Left kidney (tissue), 2 donors: ENCODE measurements around the gene SDK2. TPM values are rescaled to one million over a fixed set of nuclear protein-coding genes. Genes with fewer than 3 reads are reported as not detected.

Experiments used
- DNase-seq: peaks from one replicate; pipeline ENCODE4 v3.0.0-alpha.2; 2013
- polyA plus RNA-seq: library from polyadenylated mRNA; unstranded; fragments of 120-200 nt; gene quantifications from one replicate; pipeline ENCODE4 v1.2.1, GENCODE V29; 2013; ENCODE audit not compliant: insufficient read length

Gene SDK2
- polyA plus RNA-seq, 1 donor: 9.3 TPM

DNA sequence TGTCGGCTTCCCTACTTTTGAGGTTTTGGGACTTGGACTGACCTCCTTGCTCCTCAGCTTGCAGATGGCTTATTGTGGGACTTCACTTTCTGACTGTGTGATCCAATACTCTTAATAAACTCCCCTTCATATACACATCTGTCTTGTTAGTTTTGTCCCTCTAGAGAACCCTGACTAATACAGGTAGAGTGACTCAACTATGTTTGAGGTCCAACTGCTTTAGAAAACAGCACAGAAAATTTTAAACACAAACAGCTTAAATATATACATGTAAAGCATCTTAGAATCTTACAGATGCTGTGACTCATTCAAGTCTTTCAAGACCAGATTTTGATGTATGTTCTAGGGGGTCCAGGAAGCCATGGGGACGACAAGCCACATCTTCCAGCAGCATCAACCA lies 11.7 kb downstream of the SDK2 start:
- no peak for DNase-seq

DNA sequence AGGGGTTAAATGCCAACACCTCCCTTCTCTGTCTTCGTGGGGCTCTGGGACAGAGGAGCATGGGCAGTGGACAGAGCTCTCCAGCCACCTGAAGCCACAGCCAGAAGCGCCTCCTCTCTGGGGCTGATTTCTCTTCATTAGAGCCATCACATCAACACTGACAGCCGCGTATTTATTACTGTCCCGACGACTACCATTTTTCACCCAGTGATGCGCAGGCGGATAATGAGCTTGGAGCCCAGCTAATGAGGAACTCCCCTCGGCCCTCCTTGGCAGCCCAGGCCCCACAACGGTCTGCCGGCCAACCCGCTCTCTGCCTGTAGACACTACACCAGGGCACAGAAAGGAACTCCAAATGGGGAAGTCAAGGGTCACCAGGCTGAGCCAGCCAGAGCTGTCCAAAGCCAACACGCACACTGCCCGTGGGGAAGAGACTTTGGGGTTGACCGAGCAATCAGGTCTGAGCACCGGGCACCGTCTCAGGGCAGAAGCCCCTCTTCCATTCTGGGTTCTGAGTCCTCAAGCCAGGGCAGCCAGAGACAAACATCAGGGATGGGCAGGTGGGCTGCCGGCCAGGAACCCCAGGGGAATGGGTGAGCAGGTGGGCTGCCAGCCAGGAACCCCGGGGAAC lies 13.2 kb downstream of the SDK2 start:
- DNase-seq: no peak

DNA sequence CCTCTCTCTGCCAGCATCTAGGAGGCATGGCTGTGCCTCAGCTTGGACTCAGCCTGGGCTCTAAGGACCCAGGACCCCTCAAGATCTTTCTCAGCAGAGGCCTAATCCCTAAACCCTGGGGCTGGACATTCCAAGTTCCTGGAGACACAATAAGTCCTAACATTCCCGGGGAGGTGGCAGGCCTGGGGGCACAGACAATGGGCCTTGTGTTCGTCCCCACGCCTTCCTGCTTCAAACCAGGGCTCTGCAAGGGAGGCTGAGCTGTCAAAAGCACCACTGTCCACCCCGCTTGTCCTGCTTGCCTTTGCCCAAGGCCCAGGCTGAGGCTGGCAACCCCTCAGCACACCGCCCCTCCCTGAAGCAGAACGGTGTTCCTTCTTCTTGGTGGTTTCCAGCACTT lies 13.7 kb downstream of the SDK2 start:
- no peak for DNase-seq

DNA sequence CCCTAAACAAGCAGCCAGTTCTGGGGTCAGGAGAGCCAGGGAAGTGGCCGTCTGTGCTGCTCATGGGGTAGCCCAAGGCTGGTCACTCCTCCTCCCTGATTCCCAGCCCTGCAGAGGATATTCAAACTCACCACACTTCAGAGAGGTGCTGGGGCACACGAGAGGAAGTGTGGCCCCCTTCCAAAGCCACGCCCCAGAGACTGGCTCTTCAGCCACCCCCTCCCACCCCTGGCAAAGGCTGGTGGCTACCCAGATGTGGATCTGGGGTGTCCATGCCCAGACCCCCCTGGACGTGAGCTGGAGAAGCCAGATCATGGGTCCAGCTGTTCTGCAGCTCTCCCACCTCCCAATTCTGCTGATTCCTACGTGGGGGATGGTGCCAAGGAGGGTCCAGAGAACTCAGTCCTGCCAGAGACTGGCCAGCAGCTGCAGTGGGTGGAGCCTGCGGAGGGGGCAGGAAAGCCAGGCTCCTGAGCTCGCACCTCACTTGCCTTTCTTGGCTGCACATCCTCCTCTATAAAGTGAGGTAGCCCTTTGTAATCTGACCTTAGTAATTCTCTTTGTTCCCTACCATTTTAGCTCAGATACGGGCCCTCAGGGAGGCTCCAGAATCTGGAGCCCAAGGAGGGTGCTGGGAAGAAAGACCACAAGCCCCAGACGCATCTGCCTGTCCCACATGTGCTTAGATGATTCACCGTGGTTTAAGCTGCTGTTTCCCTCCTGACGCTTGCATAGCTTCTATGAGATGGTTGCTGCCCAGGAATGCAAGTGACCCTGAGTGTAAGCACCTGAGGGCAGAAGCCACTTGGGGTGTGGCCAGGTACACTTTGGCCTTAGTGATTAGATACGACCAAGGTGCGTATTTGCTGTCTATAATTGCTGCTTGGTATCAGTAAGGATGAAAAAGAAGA lies 15.3 kb downstream of the SDK2 start:
- DNase-seq: no peak

DNA sequence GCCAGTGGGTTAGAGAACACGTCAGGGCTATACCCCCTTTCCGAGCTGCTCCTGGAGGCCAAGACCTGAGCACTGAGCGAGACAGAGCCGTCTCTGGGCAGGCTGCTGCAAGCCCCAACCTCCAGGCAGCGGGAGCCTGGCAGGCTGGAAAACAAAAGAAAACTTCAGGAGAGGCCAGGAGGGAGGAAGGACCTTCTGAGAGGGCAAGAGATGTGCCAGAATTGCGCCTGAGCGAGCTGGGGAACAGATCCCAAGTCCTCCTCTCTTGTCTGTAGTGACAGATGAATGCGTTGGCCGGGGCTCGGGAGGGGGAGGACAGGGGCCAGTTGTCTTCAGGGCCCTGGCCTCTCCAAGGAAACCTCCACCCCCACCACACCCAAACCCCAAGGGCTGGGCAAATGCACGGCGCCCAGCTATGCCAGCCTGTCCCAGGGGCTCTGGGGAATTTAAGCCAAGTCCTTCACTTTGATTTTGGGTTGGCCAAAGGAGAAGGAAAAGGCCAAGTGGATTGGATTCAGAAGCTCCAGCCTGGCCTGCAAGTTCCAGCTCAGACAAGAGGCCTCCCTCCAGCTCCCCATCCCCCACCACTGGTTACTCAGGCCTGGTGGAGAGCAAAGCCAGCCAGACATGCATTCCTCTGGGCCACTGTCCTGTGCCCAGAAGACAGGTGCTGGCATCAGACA lies 18.1 kb downstream of the SDK2 start:
- DNase-seq: no peak

DNA sequence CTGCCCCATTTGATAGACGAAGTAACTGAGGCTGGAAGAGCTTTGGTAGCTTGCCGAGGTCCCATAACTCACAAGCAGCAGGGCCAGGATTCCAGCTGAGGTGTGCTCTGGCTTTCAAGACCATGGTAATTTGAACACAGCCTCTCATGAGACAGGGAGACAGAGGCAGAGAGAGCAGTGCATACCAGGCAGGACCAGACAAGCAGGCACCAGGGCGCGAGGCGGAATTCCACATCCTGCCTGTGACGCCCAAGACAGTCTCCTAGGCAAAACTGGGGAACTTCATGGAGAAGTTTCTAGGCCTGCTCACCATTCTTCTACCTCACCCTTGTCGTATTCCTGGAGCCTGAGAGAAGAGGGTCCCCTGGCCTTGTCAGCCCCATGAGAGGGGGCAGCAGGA lies 19.2 kb downstream of the SDK2 start:
- no peak for DNase-seq

DNA sequence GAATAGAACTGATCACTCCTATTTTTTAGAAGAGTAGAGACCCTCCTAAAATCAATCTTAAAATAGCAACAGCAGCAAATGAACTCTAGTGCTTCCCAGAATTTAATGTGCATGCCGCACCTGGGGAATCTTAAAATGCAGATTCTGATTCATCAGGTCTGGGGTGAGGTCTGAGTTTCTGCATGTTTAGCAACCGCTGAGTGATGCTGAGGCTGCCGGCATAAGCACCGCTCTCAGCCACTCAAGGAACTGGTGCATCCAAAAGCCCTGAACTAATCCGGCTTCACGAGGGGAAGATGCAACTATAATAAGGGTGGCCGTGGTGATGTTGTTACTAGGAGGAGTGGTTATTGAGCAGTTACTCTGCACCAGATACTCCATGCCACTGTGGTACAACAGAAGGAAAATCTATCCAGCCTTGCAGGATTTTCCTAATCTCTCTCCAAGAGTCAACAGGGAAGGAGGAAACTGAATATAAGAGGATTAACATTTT lies 19.7 kb downstream of the SDK2 start:
- no peak for DNase-seq

DNA sequence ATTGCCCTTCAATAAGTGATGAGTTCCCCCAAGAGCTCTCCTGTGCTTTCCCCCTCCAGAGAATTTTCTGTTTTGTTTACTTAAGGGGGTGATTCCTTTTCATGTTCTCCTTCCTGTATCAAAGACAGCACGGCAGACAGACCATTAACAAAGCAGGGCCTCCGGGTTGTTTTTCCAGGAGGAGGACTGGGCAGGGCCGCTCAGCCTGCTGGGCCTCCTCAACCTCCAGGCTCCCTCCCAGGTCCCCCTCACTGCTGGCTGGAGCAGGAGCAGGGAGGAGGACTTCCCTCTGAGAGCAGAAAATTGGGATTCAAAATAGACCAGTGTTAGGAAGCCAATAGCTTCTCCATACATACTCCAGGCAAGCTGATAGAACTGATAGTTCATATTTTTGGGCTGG lies 20.4 kb downstream of the SDK2 start:
- no peak for DNase-seq

DNA sequence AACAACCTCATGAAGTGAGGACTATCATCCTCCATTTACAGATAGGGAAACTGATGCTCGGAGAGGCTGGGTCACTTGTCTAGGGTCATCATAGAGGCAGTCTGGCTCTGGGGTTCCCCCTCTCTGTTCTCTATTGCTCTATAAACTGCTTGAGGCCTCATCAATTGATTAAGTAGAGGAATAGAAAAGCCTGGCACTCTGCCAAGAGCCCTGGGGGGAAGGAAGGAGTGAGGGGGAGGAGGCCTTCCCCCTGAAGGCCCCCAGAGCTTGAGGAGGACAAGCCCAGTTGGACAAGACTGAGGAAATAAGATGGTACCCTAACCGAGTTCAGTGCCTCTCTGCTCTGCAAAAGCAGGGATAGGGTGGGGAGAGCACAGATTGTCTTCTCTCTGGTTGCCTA lies 21.0 kb downstream of the SDK2 start:
- no peak for DNase-seq

DNA sequence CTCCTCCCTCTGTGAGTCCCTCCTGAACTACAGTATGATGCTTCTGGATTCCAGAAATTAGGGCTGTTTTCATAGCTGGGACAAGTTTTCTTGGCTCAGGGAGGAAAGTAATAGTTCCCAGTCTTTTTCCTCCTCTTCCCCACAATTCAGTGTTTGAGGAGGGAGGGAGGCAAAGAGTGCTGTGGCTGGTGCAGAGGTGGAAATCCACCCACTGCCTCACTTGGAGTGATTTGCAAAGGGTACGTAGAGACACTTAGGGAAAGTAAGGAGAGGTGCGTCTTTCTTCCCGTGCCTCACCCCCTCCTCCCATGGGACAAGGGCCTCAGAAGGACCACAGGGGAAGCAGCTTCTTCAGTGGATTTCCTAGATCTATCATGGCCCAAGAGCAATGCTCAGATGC lies 21.9 kb downstream of the SDK2 start:
- no peak for DNase-seq

DNA sequence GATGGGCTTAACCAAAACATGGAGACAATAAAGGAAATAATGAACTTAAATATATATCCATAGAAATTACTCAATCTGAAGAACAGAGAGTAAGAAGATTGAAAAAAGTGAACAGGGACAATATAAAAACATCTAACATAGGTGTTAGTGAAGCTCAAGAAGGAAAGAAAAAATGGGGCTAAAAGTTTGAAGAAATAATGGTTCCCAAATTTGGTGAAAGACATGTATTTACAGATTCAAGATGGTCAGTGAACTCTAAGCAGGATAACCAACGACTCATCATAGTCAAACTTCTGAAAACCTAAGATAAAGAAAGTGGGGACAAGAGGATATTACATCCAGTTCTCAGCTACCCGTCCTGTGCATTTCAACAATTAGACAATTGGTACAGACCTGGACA lies 22.6 kb downstream of the SDK2 start:
- no peak for DNase-seq

DNA sequence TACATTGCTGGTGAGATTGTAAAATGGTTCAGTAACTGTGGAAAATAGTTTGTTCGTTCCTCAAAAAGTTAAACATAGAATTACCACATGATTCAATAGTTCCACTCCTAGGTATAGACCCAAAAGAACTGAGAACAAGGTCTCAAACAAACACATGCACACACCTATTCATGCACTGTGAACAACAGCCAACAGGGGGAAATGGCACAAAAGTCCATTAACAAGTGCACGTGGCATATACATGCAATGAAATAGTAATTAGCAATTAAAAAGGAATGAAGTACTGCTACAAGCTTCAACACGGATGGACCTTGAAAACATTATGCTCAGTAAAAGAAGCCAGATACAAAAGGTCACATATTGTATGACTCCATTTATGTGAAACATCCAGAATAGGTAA lies 23.8 kb downstream of the SDK2 start:
- no peak for DNase-seq

DNA sequence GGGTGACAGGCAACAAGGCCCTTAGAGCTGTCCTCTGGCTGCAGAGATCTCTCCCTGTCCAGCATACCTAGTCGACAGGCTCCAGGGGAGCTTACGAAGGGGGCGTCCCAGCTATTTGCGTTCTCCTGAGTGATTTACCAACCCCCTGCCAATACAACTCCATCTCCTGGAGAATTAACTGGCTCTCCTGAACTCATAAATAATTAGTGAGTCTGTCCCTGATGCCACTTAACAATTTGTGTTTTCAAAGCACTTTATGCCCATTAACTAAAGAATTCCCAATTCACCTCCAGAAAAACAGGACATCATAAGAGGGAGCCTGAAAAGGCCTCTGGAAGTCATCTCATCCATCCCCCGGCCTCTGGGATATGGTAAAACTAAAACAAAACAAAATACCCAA lies 26.7 kb downstream of the SDK2 start:
- no peak for DNase-seq

DNA sequence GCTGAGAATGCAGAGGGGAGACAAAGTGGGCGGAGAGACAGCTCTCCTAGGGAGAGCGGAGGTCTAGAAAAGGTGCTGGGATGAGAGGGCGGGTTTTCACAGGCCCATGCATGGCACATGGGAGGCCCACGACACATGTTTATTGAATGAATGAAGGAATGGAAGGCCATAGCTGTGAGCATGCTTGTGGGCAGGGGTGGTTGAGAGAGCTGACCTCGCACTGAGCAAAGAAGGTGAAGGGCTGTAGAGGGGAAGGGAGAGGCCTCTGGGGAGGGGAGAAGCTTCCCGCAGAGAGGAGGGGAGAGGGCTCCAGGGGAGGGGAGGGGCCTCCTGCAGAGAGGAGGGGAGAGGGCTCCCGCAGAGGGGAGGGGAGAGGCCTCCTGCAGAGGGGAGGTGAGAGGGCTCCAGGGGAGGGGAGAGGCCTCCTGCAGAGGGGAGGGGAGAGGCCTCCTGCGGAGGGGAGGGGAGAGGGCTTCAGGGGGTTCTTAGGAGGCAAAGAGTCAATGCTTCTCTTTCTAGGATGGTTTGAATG lies 27.3 kb downstream of the SDK2 start:
- DNase-seq: no peak

DNA sequence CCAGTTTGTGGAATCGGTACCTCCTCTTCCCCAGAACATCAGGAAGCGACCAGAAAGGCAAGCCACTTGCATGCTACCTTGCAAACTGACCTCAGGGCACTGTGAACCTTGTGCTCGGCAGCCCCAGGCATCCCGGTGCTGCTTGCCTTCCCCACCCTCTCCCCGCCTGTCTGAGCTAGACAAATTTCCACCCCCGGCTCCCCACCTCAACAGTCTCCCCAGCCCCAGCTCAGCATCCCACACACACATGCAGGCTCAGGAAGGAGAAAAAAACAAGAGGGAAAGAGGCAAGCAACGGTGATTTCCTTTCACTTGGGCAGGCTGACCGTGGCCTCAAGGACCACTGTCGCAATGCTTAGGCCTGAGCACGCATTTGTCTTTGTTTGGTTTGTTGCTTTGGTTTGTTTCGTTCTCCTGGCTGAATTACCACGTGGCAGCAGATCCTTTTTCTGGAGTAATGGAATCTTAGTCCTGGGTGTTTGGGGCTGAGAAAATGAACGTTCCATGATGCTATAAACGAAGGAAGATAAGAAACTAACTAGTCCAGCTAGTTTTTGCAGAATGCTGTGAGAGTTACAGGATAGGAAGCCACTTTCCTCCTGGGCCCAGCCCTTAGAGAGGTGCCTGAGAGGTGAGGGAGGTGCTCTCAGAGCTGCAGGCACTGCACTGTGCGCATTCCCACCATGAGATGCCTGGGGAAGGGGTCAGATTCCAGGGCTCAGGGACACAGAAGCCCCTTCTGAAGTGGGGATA lies 27.9 kb downstream of the SDK2 start:
- no peak for DNase-seq

DNA sequence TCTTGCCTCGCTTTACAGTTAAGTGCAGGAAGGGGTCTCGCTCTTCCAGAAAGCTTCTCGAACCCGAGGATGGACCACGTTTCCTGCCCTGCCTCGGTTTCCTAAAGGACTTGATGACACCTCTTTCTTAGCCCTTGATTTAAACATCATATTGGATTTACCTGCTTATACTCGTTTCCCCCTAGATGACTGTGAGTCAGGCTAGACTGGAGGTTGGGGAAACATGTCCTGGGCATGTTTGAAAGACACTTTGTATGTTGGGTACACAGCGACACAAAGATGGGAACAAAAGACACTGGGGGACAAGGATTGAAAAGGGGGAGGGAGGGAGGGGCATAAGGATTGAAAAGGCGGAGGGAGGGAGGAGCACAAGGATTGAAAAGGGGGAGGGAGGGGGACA lies 30.0 kb downstream of the SDK2 start:
- no peak for DNase-seq

DNA sequence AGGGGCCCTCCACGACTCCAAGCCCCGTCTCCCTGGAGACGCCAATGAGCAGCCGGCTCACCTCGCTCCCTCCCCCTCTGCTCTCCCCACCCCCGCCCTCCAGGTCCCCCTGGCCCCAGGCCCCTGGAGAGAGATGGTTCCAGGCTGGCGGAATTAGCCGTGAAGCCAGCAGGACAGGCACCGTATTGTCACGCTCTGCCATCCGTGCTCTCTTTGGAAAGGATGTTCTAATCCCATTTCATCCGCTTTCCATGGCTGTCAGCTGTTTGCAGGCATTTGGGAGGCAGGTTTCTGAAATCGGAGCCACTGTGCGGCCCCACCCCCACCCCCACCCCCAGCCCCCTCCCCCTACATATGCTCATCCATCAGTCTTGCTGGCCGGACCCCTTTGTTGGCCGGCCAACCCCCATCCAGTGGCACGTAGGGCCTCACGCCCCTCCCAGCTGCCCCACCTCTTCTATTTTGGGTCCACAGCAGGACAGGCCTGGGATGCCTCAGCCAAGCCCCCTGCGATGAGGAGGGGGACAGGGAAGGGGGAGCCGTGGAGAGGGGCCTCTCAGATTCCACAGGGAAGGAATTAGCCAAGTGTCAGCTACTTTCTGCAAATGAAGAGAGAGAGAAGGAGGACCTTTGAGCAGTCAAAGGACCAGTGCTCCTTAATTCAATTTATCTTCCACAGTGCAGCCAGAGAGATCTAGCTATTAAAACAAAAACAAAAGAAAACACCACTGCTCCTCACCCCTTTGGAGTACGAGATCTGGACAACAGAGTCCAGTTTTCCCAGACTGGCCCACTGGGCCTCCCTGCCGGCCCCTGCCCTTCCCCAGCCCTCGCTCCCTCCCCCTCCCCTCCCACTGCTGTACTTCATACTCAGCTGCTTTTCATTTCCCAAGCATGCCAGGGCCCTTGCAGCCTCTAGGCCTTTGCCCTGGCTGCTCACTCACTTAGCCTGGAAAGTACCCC lies 30.7 kb downstream of the SDK2 start:
- DNase-seq: peak; percentile 78

DNA sequence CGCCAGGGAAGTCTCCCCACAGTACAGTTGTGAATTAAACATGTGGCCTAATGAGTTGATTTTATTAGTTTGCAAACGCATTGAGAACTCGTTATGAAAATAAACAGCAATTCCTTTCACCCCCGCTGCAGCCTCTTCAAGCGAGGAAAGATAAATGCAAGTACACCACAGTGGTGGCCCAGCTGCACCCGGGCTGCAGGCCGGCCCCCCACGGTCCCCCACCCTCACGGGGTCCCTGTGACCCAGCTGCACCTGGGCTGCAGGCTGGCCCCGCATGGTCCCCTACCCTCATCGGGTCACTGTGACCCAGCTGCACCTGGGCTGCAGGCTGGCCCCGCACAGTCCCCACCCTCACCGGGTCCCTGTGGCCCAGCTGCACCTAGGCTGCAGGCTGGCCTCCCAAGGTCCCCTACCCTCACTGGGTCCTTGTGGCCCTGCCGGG lies 32.2 kb downstream of the SDK2 start:
- no peak for DNase-seq

DNA sequence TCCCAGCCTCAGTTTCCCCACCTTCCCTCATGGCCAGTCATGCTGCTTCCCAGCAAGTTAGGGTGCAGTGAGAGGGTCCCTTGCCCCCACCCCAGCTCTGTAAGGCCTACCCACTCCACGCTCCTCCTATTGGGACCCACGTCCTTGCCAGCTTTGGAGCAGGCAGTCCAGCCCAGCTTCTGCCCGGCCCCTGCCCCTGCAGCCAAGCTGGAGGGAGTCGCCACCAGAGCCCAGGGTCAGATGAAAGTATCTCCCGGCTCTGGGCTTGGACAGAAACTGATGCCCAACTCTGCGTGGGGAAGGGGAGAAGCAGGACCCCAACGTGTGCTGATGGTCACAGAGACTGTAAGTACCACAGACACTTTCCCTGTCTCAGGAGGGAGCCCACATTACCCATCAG lies 32.6 kb downstream of the SDK2 start:
- no peak for DNase-seq

DNA sequence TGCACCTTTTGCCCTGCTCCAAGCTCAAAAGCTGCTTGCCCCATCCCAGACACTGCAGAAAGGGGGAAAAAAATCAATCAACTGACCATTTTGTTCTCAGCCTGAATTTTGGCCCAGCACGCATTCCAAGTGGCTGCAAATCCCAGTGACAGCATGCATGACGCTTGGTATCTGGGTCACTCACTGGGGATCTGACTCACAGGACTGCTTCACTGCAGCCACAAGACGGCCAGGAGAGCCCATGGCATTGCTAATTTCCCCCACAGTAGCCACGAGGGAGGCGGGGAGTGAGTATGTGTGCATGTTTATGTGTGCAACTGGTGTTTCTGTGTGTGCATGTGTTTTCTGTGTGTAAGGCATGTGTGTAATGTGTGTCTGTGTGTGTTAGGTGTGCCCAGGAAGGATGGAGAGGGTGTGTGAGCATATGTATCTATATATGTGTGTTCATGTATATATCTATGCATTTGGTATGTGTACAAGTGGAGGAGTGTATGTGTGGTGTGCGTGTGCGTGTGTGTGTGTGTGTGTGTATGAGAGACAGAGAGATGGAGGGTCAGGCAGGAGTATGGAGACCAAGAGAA lies 33.8 kb downstream of the SDK2 start:
- DNase-seq: no peak
